ENCODE data around the gene HAO1.

DNA sequence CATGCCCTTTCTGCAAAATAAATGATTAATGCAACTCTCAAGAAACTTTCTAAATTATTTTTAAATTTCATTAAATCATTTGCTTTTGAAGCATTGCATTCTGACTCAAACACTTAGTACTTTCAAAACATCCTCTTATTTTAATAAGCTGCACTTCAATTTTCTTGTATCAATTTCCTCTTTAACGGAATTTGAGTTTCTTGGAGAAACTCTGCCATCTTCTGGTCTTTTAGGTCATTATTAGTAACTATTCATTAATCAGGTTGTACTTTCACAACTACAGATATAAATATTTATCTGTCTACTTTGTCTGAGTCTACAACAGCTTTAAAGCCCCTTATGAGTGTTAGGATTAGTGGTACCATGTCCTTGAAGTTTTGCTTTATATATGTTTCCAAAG lies 49.1 kb upstream of the HAO1 start:
- TF ChIP-seq POLR2A (IDR thresholded peaks at IDR 0.05; ENCODE audit: low read depth, low read length), result no peak
- TF ChIP-seq TAF1 (IDR thresholded peaks at IDR 0.05; ENCODE audit: low read depth, low read length), result no peak
- TF ChIP-seq POU2F2 (IDR thresholded peaks at IDR 0.05; ENCODE audit: low read depth, low read length), result no peak
- no peak for TF ChIP-seq POLR2AphosphoS5 (IDR thresholded peaks at IDR 0.05; ENCODE audit: low read depth, low read length)
- TF ChIP-seq SPI1 (IDR thresholded peaks at IDR 0.05; ENCODE audit: low read depth, low read length), result no peak
- no peak for TF ChIP-seq PAX5 (IDR thresholded peaks at IDR 0.05; ENCODE audit: insufficient read depth, low read length, severe bottlenecking)

All from GM12891 (cell line).